Measurements from ENCODE around the gene ERP44.

- no peak for TF ChIP-seq GABPA (IDR thresholded peaks at IDR 0.05; ENCODE audit: low read depth)
- no peak for TF ChIP-seq PBX3 (IDR thresholded peaks at IDR 0.05)
- no peak for TF ChIP-seq CTCF (IDR thresholded peaks at IDR 0.05)
- TF ChIP-seq IRF3 (IDR thresholded peaks at IDR 0.05; ENCODE audit: low read depth, low read length), result no peak
- no peak for TF ChIP-seq EP300 (IDR thresholded peaks at IDR 0.05; ENCODE audit: borderline replicate concordance in 1 of 2, low read depth in 1 of 2, low read length in 1 of 2)
- TF ChIP-seq RFX5 (IDR thresholded peaks at IDR 0.05; ENCODE audit: low read length), result no peak
- TF ChIP-seq TCF12 (IDR thresholded peaks at IDR 0.05), result no peak
- no peak for TF ChIP-seq CHD2 (IDR thresholded peaks at IDR 0.05; ENCODE audit: low read length, partially characterized antibody)
- TF ChIP-seq TEAD4 (IDR thresholded peaks at IDR 0.05; ENCODE audit: borderline replicate concordance, insufficient read depth), result no peak
- TF ChIP-seq MXI1 (IDR thresholded peaks at IDR 0.05; ENCODE audit: low read depth, low read length), result no peak
- no peak for TF ChIP-seq EZH2phosphoT487 (IDR thresholded peaks at IDR 0.05; ENCODE audit: borderline replicate concordance, low read depth)
Observed at GRCh38 chr9:100072805-100073204, 26.0 kb downstream of the ERP44 start.

Measured in SK-N-SH (cell line).